GM23338 (cell line): Measurements from ENCODE around the gene SND1. TPM values are rescaled to one million over a fixed set of nuclear protein-coding genes. Genes with fewer than 3 reads are reported as not detected.

Experiments used
- ATAC-seq: fragments of 200-7000 bp; cut with Tn5 transposase; 3 replicates; pipeline ENCODE4 v1.9.1; 2020
- DNase-seq: peaks from one replicate; pipeline ENCODE4 v3.0.0-alpha.2; 2015; ENCODE audit warnings: low spot score
- H2AFZ ChIP-seq: fragments of 200-600 bp; sonication (generic); 2 replicates; pipeline ENCODE4 v1.8.0; 2016; ENCODE audit warnings: antibody characterized with exemption, mild to moderate bottlenecking, moderate library complexity
- H3F3A ChIP-seq: fragments of 200-600 bp; sonication (generic); replicated peaks from 2 replicates; pipeline ENCODE4 v1.8.0; 2017; ENCODE audit warnings: antibody characterized with exemption, mixed run types, low read depth
- H3K27ac ChIP-seq: fragments of 200-600 bp; sonication (generic); 2 replicates; pipeline ENCODE4 v1.6.1; 2016; ENCODE audit warnings: low read depth
- H3K27me3 ChIP-seq: fragments of 200-600 bp; sonication (generic); 2 replicates; pipeline ENCODE4 v1.8.0; 2016; ENCODE audit warnings: mild to moderate bottlenecking, mixed run types, moderate library complexity; ENCODE audit not compliant: insufficient read depth
- H3K36me3 ChIP-seq: fragments of 200-600 bp; sonication (generic); 2 replicates; pipeline ENCODE4 v1.8.0; 2016; ENCODE audit warnings: mild to moderate bottlenecking; ENCODE audit not compliant: insufficient read depth
- H3K4me1 ChIP-seq: fragments of 200-600 bp; sonication (generic); 2 replicates; pipeline ENCODE4 v1.8.0; 2016; ENCODE audit warnings: mild to moderate bottlenecking, moderate library complexity; ENCODE audit not compliant: insufficient read depth
- H3K4me2 ChIP-seq: fragments of 200-600 bp; sonication (generic); 2 replicates; pipeline ENCODE4 v1.7.1; 2017; ENCODE audit warnings: mixed run types
- H3K4me3 ChIP-seq: fragments of 200-600 bp; sonication (generic); 2 replicates; pipeline ENCODE4 v1.6.1; 2016; ENCODE audit warnings: mixed run types
- H3K79me2 ChIP-seq: fragments of 200-600 bp; sonication (generic); replicated peaks from 2 replicates; pipeline ENCODE4 v1.8.0; 2017; ENCODE audit warnings: mild to moderate bottlenecking; ENCODE audit not compliant: insufficient read depth
- H3K9me2 ChIP-seq: fragments of 200-600 bp; sonication (generic); 2 replicates; pipeline ENCODE4 v1.8.0; 2017; ENCODE audit not compliant: insufficient read depth
- H4K20me1 ChIP-seq: fragments of 200-600 bp; sonication (generic); replicated peaks from 2 replicates; pipeline ENCODE4 v1.8.0; 2017; ENCODE audit warnings: mild to moderate bottlenecking; ENCODE audit not compliant: insufficient read depth
- H3K27ac Mint-ChIP-seq: 2 replicates; pipeline ENCODE4 v1.8.0; 2020; ENCODE audit warnings: inconsistent platforms, mild to moderate bottlenecking, moderate library complexity, mixed read lengths
- H3K27me3 Mint-ChIP-seq: 3 replicates; pipeline ENCODE4 v1.8.0; 2022; ENCODE audit warnings: low read depth, mild to moderate bottlenecking, moderate library complexity, mixed read lengths, inconsistent platforms; ENCODE audit not compliant: insufficient read depth, poor library complexity
- H3K36me3 Mint-ChIP-seq: 3 replicates; pipeline ENCODE4 v1.8.0; 2021; ENCODE audit warnings: low read depth, mild to moderate bottlenecking, inconsistent platforms, moderate library complexity, mixed read lengths
- H3K4me1 Mint-ChIP-seq: 3 replicates; pipeline ENCODE4 v1.8.0; 2020; ENCODE audit warnings: mild to moderate bottlenecking, inconsistent platforms, mixed read lengths
- H3K4me3 Mint-ChIP-seq: 3 replicates; pipeline ENCODE4 v1.8.0; 2021; ENCODE audit warnings: moderate library complexity, mild to moderate bottlenecking, inconsistent platforms, mixed read lengths
- H3K9me3 Mint-ChIP-seq: 3 replicates; pipeline ENCODE4 v1.8.0; 2020; ENCODE audit warnings: moderate library complexity, mild to moderate bottlenecking, inconsistent platforms, mixed read lengths
- CREB1 ChIP-seq: fragments of 250-450 bp; sonication (Bioruptor Pico); IDR thresholded peaks from 2 replicates; pipeline ENCODE4 v1.5.0; 2020; ENCODE audit warnings: low read depth, mild to moderate bottlenecking, moderate library complexity
- CTCF ChIP-seq, 2 experiments: fragments of 200-600 bp in 1 of 2; sonication (generic) in 1 of 2; conservative IDR thresholded peaks; 2 replicates each; pipeline versions ENCODE4 v1.5.1 to v1.6.1; 2016 to 2017; ENCODE audit warnings: antibody characterized with exemption in 2 of 2, low read depth in 2 of 2, mild to moderate bottlenecking in 2 of 2, moderate library complexity in 1 of 2
- ETS1 ChIP-seq: IDR thresholded peaks from 2 replicates; pipeline ENCODE4 v1.6.1; 2016; ENCODE audit warnings: antibody characterized with exemption
- EZH2 ChIP-seq: fragments of 200-600 bp; sonication (generic); IDR thresholded peaks from one replicate; pipeline ENCODE4 v1.8.0; 2017; ENCODE audit warnings: antibody characterized with exemption, mild to moderate bottlenecking, low read depth; ENCODE audit not compliant: unreplicated experiment
- EZH2phosphoT487 ChIP-seq: fragments of 200-600 bp; sonication (generic); IDR thresholded peaks from one replicate; pipeline ENCODE4 v1.8.1; 2018; ENCODE audit warnings: antibody characterized with exemption; ENCODE audit not compliant: unreplicated experiment
- JUNB ChIP-seq: IDR thresholded peaks from one replicate; pipeline ENCODE4 v1.6.1; 2016; ENCODE audit warnings: antibody characterized with exemption; ENCODE audit not compliant: unreplicated experiment
- NANOG ChIP-seq: IDR thresholded peaks from 2 replicates; pipeline ENCODE4 v1.6.1; 2016; ENCODE audit warnings: antibody characterized with exemption, borderline replicate concordance
- POLR2AphosphoS5 ChIP-seq: IDR thresholded peaks from 2 replicates; pipeline ENCODE4 v1.6.1; 2016; ENCODE audit warnings: antibody characterized with exemption, low read depth
- REST ChIP-seq: IDR thresholded peaks from one replicate; pipeline ENCODE4 v1.6.1; 2018; ENCODE audit warnings: antibody characterized with exemption; ENCODE audit not compliant: unreplicated experiment
- STAT1 ChIP-seq: IDR thresholded peaks from one replicate; pipeline ENCODE4 v1.6.1; 2016; ENCODE audit warnings: antibody characterized with exemption; ENCODE audit not compliant: unreplicated experiment
- ZNF114 ChIP-seq: fragments of 250-450 bp; sonication (Bioruptor Pico); IDR thresholded peaks from 2 replicates; pipeline ENCODE4 v1.5.0; 2020; ENCODE audit warnings: mild to moderate bottlenecking, moderate library complexity
- ZNF331 ChIP-seq: fragments of 250-450 bp; sonication (Bioruptor Pico); IDR thresholded peaks from 2 replicates; pipeline ENCODE4 v1.5.0; 2020; ENCODE audit warnings: low read depth, mild to moderate bottlenecking, moderate library complexity
- ZNF462 ChIP-seq: fragments of 250-450 bp; sonication (Bioruptor Pico); IDR thresholded peaks from 2 replicates; pipeline ENCODE4 v1.5.0; 2020; ENCODE audit warnings: mild to moderate bottlenecking, moderate library complexity
- polyA plus RNA-seq: library from polyadenylated mRNA; unstranded; fragments of >200 nt; fragmentation: Nextera tagmentation; extraction: Ambion mirVana; gene quantifications from 2 replicates; pipeline ENCODE4 v1.2.1, GENCODE V29; 2016
- total RNA-seq: library from RNA; depleted of rRNA; stranded (reverse); fragments of >200 nt; shearing (Covaris generic); gene quantifications from 2 replicates; pipeline ENCODE4 v1.2.3, GENCODE V29; 2014

SND1 gene
- total and polyA plus RNA-seq, 2 experiments from 2014 or later = 107 to 254 TPM

- Histone ChIP-seq H4K20me1 (peaks cover 48% of the 10 kb centered on the region), H3K79me2 (peaks cover 59% of the 10 kb centered on the region), H3K4me1 (no peaks in the 10 kb centered on the region), H3F3A (0 out of 2 replicates have a peak, but pooled peaks cover 8% of the 10 kb centered on the region), H3K4me3 (no peak overlapping the region), H3K27ac (no peak overlapping the region), H3K27me3 (no peaks in the 10 kb centered on the region), H3K4me2 (no peak overlapping the region), H2AFZ (no peak overlapping the region), H3K9me2 (no peaks in the 10 kb centered on the region), H3K36me3 (peaks cover 63% of the 10 kb centered on the region)
- Mint-ChIP-seq H3K4me3 (no peak overlapping the region), H3K36me3 (peaks cover 90% of the 10 kb centered on the region), H3K4me1 (no peaks in the 10 kb centered on the region; the same call in 2 of the 3 replicates), H3K27ac (no peak overlapping the region), H3K9me3 (no peaks in the 10 kb centered on the region), H3K27me3 (no peaks in the 10 kb centered on the region)
- DNase-seq (no peak), ATAC-seq (no peak)
- TF ChIP-seq REST (no peak), ZNF462 (CRISPR knock-in tag) (no peak), ZNF331 (no peak), NANOG (no peak), ZNF114 (no peak), CREB1 (CRISPR knock-in tag) (no peak), ETS1 (no peak), POLR2AphosphoS5 (no peak), EZH2 (no peak), CTCF (conservative IDR thresholded peaks at IDR 0.05; ENCODE audit: low read depth in 2 of 2) (no peak), JUNB (no peak), EZH2phosphoT487 (no peak), STAT1 (no peak)
Observed at GRCh38 chr7:127702938-127703337, 50.9 kb downstream of the SND1 start.
